Islet precursor cell (in vitro differentiated cells): Measurements from ENCODE around the gene THBS3.
"Not testable (repeated sequence)": the region's sequence is repeated elsewhere in the genome, so short reads cannot be mapped to it uniquely, and the experiment has no call there.

Experiments
- DNase-seq: peaks from one replicate; pipeline ENCODE4 v3.0.0-alpha.2; 2018

The THBS3 gene

GRCh38 chr1:155206891-155207805 lies 549 bp downstream of the THBS3 start:
- peak; percentile 91 for DNase-seq

- no peak for DNase-seq
These were observed 1.6 kb downstream of the THBS3 start for GRCh38 chr1:155205969-155206593.

- DNase-seq: no peak
These were observed 2.7 kb downstream of the THBS3 start for GRCh38 chr1:155205035-155205434.

GRCh38 chr1:155202731-155203515 lies 4.8 kb downstream of the THBS3 start:
- DNase-seq: no peak

GRCh38 chr1:155202198-155202597 lies 5.5 kb downstream of the THBS3 start:
- no peak for DNase-seq

- no peak for DNase-seq
These were observed 6.8 kb downstream of the THBS3 start for GRCh38 chr1:155200920-155201319.

GRCh38 chr1:155199792-155200191 lies 7.9 kb downstream of the THBS3 start:
- DNase-seq: no peak

- no peak for DNase-seq
These were observed 9.2 kb downstream of the THBS3 start for GRCh38 chr1:155198547-155198906.

- no peak for DNase-seq
These were observed 9.7 kb downstream of the THBS3 start for GRCh38 chr1:155197901-155198546.

- DNase-seq: no peak
These were observed 10.6 kb downstream of the THBS3 start for GRCh38 chr1:155196893-155197638.

- no peak for DNase-seq
These were observed 11.4 kb downstream of the THBS3 start for GRCh38 chr1:155196103-155196892.

GRCh38 chr1:155195201-155196102 lies 12.2 kb downstream of the THBS3 start:
- DNase-seq: no peak

- not testable (repeated sequence) for DNase-seq
These were observed 13.8 kb downstream of the THBS3 start for GRCh38 chr1:155193991-155194240.

GRCh38 chr1:155193275-155193990 lies 14.3 kb downstream of the THBS3 start:
- DNase-seq: peak; percentile 98

- DNase-seq: no peak
These were observed 15.1 kb downstream of the THBS3 start for GRCh38 chr1:155192346-155193274.

- DNase-seq: no peak
These were observed 15.8 kb downstream of the THBS3 start for GRCh38 chr1:155191904-155192303.

GRCh38 chr1:155189926-155190325 lies 17.8 kb downstream of the THBS3 start:
- not testable (repeated sequence) for DNase-seq

GRCh38 chr1:155188268-155188667 lies 19.4 kb downstream of the THBS3 start:
- DNase-seq: no peak

- no peak for DNase-seq
These were observed 20.2 kb downstream of the THBS3 start for GRCh38 chr1:155187456-155187891.
